Measurements from ENCODE around the gene CCRL2. TPM values are rescaled to one million over a fixed set of nuclear protein-coding genes. Genes with fewer than 3 reads are reported as not detected.

CCRL2 gene
- total RNA-seq, 1 experiment from 2014 or later = not detected

- ChIA-PET POLR2A (no interaction called here), CTCF (no interaction called here)
- TF ChIP-seq ELF4 (CRISPR knock-in tag; IDR thresholded peaks at IDR 0.05; ENCODE audit: low read depth) = no peak
- no peak for TF ChIP-seq IRF1 (CRISPR knock-in tag; IDR thresholded peaks at IDR 0.05)
- TF ChIP-seq ZNF512 (CRISPR knock-in tag; IDR thresholded peaks at IDR 0.05; ENCODE audit: borderline replicate concordance) = no peak
- no peak for TF ChIP-seq NFE2L1 (CRISPR knock-in tag; IDR thresholded peaks at IDR 0.05)
- TF ChIP-seq ZNF425 (CRISPR knock-in tag; conservative IDR thresholded peaks at IDR 0.05) = no peak
- TF ChIP-seq ATF1 (CRISPR knock-in tag; IDR thresholded peaks at IDR 0.05) = no peak
- TF ChIP-seq HMGXB4 (CRISPR knock-in tag; IDR thresholded peaks at IDR 0.05) = no peak
- no peak for TF ChIP-seq MLX (CRISPR knock-in tag; IDR thresholded peaks at IDR 0.05)
- no peak for TF ChIP-seq JUN (CRISPR knock-in tag; IDR thresholded peaks at IDR 0.05)
- TF ChIP-seq FOXJ3 (CRISPR knock-in tag; IDR thresholded peaks at IDR 0.05; ENCODE audit: borderline replicate concordance) = no peak
- no peak for TF ChIP-seq ZNF263 (CRISPR knock-in tag; IDR thresholded peaks at IDR 0.05; ENCODE audit: low read depth)
- no peak for TF ChIP-seq EMX1 (CRISPR knock-in tag; IDR thresholded peaks at IDR 0.05)
- TF ChIP-seq NFYB (CRISPR knock-in tag; conservative IDR thresholded peaks at IDR 0.05; ENCODE audit: low read depth) = no peak
- no peak for TF ChIP-seq ATF2 (CRISPR knock-in tag; IDR thresholded peaks at IDR 0.05; ENCODE audit: borderline replicate concordance, low read depth)
- TF ChIP-seq TCF7 (CRISPR knock-in tag; IDR thresholded peaks at IDR 0.05; ENCODE audit: low read depth) = no peak
- no peak for TF ChIP-seq PREB (CRISPR knock-in tag; IDR thresholded peaks at IDR 0.05; ENCODE audit: borderline replicate concordance)
- TF ChIP-seq PRRX2 (CRISPR knock-in tag; IDR thresholded peaks at IDR 0.05) = no peak
- TF ChIP-seq ATF3 (CRISPR knock-in tag; conservative IDR thresholded peaks at IDR 0.05) = no peak
- Mint-ChIP-seq H3K27ac (no peak overlapping the region), H3K4me1 (peaks cover 22% of the 10 kb centered on the region), H3K36me3 (no peaks in the 10 kb centered on the region), H3K9me3 (no peaks in the 10 kb centered on the region), H3K27me3 (ENCODE audit: low read depth) (no peaks in the 10 kb centered on the region), H3K4me3 (no peak overlapping the region)
- no peak for ATAC-seq
- no peak for DNase-seq (ENCODE audit: low spot score)
These were observed 7.7 kb downstream of the CCRL2 start for GRCh38 chr3:46414739-46415138.

All from WTC11 (cell line).